GM18526 (cell line): ENCODE measurements around the gene PBXIP1.

Source experiments
- POLR2A ChIP-seq: IDR thresholded peaks from 3 replicates; pipeline ENCODE4 v1.6.1; 2011; ENCODE audit not compliant: insufficient read length; ENCODE audit errors: extremely low read depth

Gene PBXIP1

GRCh38 chr1:154937085-154937987 lies 18.6 kb downstream of the PBXIP1 start:
- peak; percentile 64 for TF ChIP-seq POLR2A

GRCh38 chr1:154936555-154937084 lies 19.3 kb downstream of the PBXIP1 start, which contains the start of gene PMVK:
PMVK (minus strand) TSS chr1:154936719; CDS start chr1:154936685, 34 bp downstream.
- peak; percentile 85 for TF ChIP-seq POLR2A

GRCh38 chr1:154935749-154936554 lies 19.9 kb downstream of the PBXIP1 start:
- TF ChIP-seq POLR2A = no peak

GRCh38 chr1:154934358-154934948 lies 21.4 kb downstream of the PBXIP1 start:
- no peak for TF ChIP-seq POLR2A

GRCh38 chr1:154931940-154932487 lies 23.9 kb downstream of the PBXIP1 start:
- TF ChIP-seq POLR2A = no peak

GRCh38 chr1:154926201-154926600 lies 29.7 kb downstream of the PBXIP1 start:
- no peak for TF ChIP-seq POLR2A

GRCh38 chr1:154925335-154926170 lies 30.3 kb downstream of the PBXIP1 start:
- TF ChIP-seq POLR2A = no peak

- no peak for TF ChIP-seq POLR2A
These were observed 32.2 kb downstream of the PBXIP1 start for GRCh38 chr1:154923695-154924094.

- no peak for TF ChIP-seq POLR2A
These were observed 42.6 kb downstream of the PBXIP1 start for GRCh38 chr1:154913273-154913672.

GRCh38 chr1:154912755-154913154 lies 43.1 kb downstream of the PBXIP1 start:
- no peak for TF ChIP-seq POLR2A

GRCh38 chr1:154911691-154912550 lies 44.0 kb downstream of the PBXIP1 start:
- no peak for TF ChIP-seq POLR2A

GRCh38 chr1:154910851-154911250 lies 45.0 kb downstream of the PBXIP1 start:
- TF ChIP-seq POLR2A = no peak

GRCh38 chr1:154908937-154909336 lies 47.0 kb downstream of the PBXIP1 start:
- no peak for TF ChIP-seq POLR2A
